IMR-90 (cell line): ENCODE measurements around the gene PRRG2. TPM values are rescaled to one million over a fixed set of nuclear protein-coding genes. Genes with fewer than 3 reads are reported as not detected.
A peak's percentile ranks its signal among the peaks of the same experiment; 100 is the strongest.

ENCODE experiments used
- ATAC-seq: fragments of 200-7000 bp; cut with Tn5 transposase; 2 replicates; pipeline ENCODE4 v1.9.1; 2020; ENCODE audit warnings: low read depth, mild to moderate bottlenecking, moderate library complexity
- BruUV-seq: library from RNA; stranded (reverse); fragments of 400-500 nt; replicated peaks from 2 replicates; lab custom pipeline; 2021; lab: Mats Ljungman, UMichigan
- CTCF ChIA-PET: fragments of 300-600 bp; formaldehyde crosslinking; extraction: SDS; loops from one replicate; lab custom pipeline; 2021; ENCODE audit warnings: antibody characterized with exemption; lab: Yijun Ruan, JAX
- POLR2A ChIA-PET: fragments of 300-600 bp; sonication (Branson Sonifier 250); formaldehyde crosslinking; loops from one replicate; lab custom pipeline; 2022; ENCODE audit warnings: antibody characterized with exemption; ENCODE audit not compliant: unreplicated experiment; lab: Charles Lee
- DNase-seq: peaks from one replicate; pipeline ENCODE4 v3.0.0; 2013
- H2AFZ ChIP-seq: replicated peaks from 2 replicates; pipeline ENCODE3; 2013; ENCODE audit warnings: low read length, mild to moderate bottlenecking; ENCODE audit not compliant: poor library complexity
- H2AK5ac ChIP-seq: 2 replicates; pipeline ENCODE4 v1.6.1; 2013; ENCODE audit warnings: low read depth, low read length, inconsistent platforms
- H2AK9ac ChIP-seq: replicated peaks from 2 replicates; pipeline ENCODE3; 2013; ENCODE audit warnings: mild to moderate bottlenecking, low read depth, low read length, moderate library complexity; ENCODE audit not compliant: poor library complexity
- H2BK120ac ChIP-seq: 2 replicates; pipeline ENCODE4 v1.6.1; 2013; ENCODE audit warnings: low read depth, low read length, inconsistent platforms
- H2BK15ac ChIP-seq: 3 replicates; pipeline ENCODE4 v1.6.1; 2013; ENCODE audit warnings: low read depth, low read length, inconsistent platforms
- H2BK20ac ChIP-seq: 2 replicates; pipeline ENCODE4 v1.6.1; 2013; ENCODE audit warnings: low read depth, mild to moderate bottlenecking, inconsistent platforms, low read length, moderate library complexity
- H2BK5ac ChIP-seq: 2 replicates; pipeline ENCODE4 v1.6.1; 2013; ENCODE audit warnings: mild to moderate bottlenecking, low read depth, low read length, inconsistent platforms; ENCODE audit not compliant: poor library complexity, severe bottlenecking
- H3K14ac ChIP-seq: replicated peaks from 2 replicates; pipeline ENCODE4 v1.6.1; 2013; ENCODE audit warnings: low read depth, low read length, inconsistent platforms
- H3K18ac ChIP-seq: 2 replicates; pipeline ENCODE4 v1.6.1; 2013; ENCODE audit warnings: low read depth, low read length, control low read depth
- H3K23ac ChIP-seq: 2 replicates; pipeline ENCODE4 v1.6.1; 2013; ENCODE audit warnings: low read depth, low read length, inconsistent platforms
- H3K27ac ChIP-seq: 2 replicates; pipeline ENCODE4 v1.5.1; 2013; ENCODE audit warnings: mild to moderate bottlenecking, control low read depth, low read length; ENCODE audit not compliant: insufficient read depth
- H3K27me3 ChIP-seq: 2 replicates; pipeline ENCODE4 v1.6.1; 2013; ENCODE audit warnings: low read length; ENCODE audit not compliant: control insufficient read depth, insufficient read depth
- H3K36me3 ChIP-seq: 2 replicates; pipeline ENCODE4 v1.6.1; 2013; ENCODE audit warnings: low read length, mixed read lengths; ENCODE audit not compliant: control insufficient read depth, insufficient read depth
- H3K4ac ChIP-seq: 2 replicates; pipeline ENCODE4 v1.6.1; 2013; ENCODE audit warnings: low read depth, low read length, inconsistent platforms
- H3K4me1 ChIP-seq: 2 replicates; pipeline ENCODE4 v1.6.1; 2013; ENCODE audit warnings: low read length, mixed read lengths; ENCODE audit not compliant: control insufficient read depth, insufficient read depth
- H3K4me2 ChIP-seq: 2 replicates; pipeline ENCODE4 v1.6.1; 2013; ENCODE audit warnings: low read depth, mild to moderate bottlenecking, control low read depth, low read length, moderate library complexity
- H3K4me3 ChIP-seq: 2 replicates; pipeline ENCODE4 v1.5.1; 2013; ENCODE audit warnings: low read depth, mild to moderate bottlenecking, control low read depth, low read length, moderate library complexity; ENCODE audit not compliant: insufficient read depth
- H3K56ac ChIP-seq: 2 replicates; pipeline ENCODE4 v1.6.1; 2013; ENCODE audit warnings: low read length, inconsistent platforms; ENCODE audit not compliant: insufficient read depth; ENCODE audit errors: extremely low read depth
- H3K79me1 ChIP-seq, 2 experiments: 2 replicates each; pipeline ENCODE4 v1.6.1; 2013; ENCODE audit warnings: low read length in 2 of 2, inconsistent platforms in 1 of 2, low read depth in 1 of 2
- H3K9ac ChIP-seq: 2 replicates; pipeline ENCODE4 v1.6.1; 2013; ENCODE audit warnings: low read depth, low read length, control low read depth
- H3K9me1 ChIP-seq: 2 replicates; pipeline ENCODE4 v1.6.1; 2013; ENCODE audit warnings: low read length, inconsistent platforms; ENCODE audit not compliant: insufficient read depth
- H3K9me3 ChIP-seq: 2 replicates; pipeline ENCODE4 v1.6.1; 2013; ENCODE audit warnings: low read length; ENCODE audit not compliant: control insufficient read depth, insufficient read depth
- H4K20me1 ChIP-seq: 2 replicates; pipeline ENCODE4 v1.6.1; 2013; ENCODE audit warnings: low read length, inconsistent platforms; ENCODE audit not compliant: insufficient read depth
- H4K5ac ChIP-seq: 2 replicates; pipeline ENCODE4 v1.6.1; 2013; ENCODE audit warnings: mild to moderate bottlenecking, low read depth, low read length, control low read depth
- H4K8ac ChIP-seq, 2 experiments: 2 replicates each; pipeline ENCODE4 v1.6.1; 2013; ENCODE audit warnings: low read depth in 2 of 2, low read length in 2 of 2, control low read depth in 1 of 2, inconsistent platforms in 1 of 2
- H4K91ac ChIP-seq: 2 replicates; pipeline ENCODE4 v1.6.1; 2013; ENCODE audit warnings: low read depth, low read length, inconsistent platforms; ENCODE audit not compliant: insufficient read depth
- MAZ ChIP-seq: IDR thresholded peaks from 2 replicates; pipeline ENCODE4 v1.6.1; 2012; ENCODE audit warnings: low read depth, mild to moderate bottlenecking, low read length, improper control_type of control experiment, moderate library complexity, borderline replicate concordance
- MXI1 ChIP-seq: IDR thresholded peaks from 2 replicates; pipeline ENCODE4 v1.6.1; 2012; ENCODE audit warnings: low read depth, mild to moderate bottlenecking, low read length, moderate library complexity, borderline replicate concordance
- NFE2L2 ChIP-seq: fragments of 150-350 bp; IDR thresholded peaks from 2 replicates; pipeline ENCODE4 v1.6.1; 2016; ENCODE audit warnings: low read depth, mild to moderate bottlenecking, low read length
- RCOR1 ChIP-seq: IDR thresholded peaks from 2 replicates; pipeline ENCODE4 v1.6.1; 2012; ENCODE audit warnings: mild to moderate bottlenecking, low read length, improper control_type of control experiment; ENCODE audit not compliant: insufficient replicate concordance
- RFX5 ChIP-seq: IDR thresholded peaks from 2 replicates; pipeline ENCODE4 v1.8.0; 2012; ENCODE audit warnings: low read depth, mild to moderate bottlenecking, low read length, moderate library complexity
- WGBS, 2 experiments: methylation state at CpG; one replicate each; pipeline versions ENCODE4 v1.1.5 to v1.1.7; 2013; ENCODE audit warnings: missing lambda C conversion rate in 2 of 2; ENCODE audit not compliant: insufficient read length in 1 of 2; ENCODE audit errors: extremely low coverage in 2 of 2; 5-methylcytosine and 5-hydroxymethylcytosine counted together
- dilution Hi-C: fragments of 300-500 bp; cut with HindIII; formaldehyde crosslinking; loops from one replicate; pipeline ENCODE4 v1.14.3; 2018; ENCODE audit warnings: low sequenced_read_pairs; ENCODE audit not compliant: unreplicated experiment
- in situ Hi-C: fragments of 300-500 bp; cut with MboI; formaldehyde crosslinking; loops from 3 replicates; pipeline ENCODE4 v1.14.3; 2019; ENCODE audit warnings: low sequenced_read_pairs, inconsistent platforms, mixed read lengths
- intact Hi-C: fragments of 100-400 bp; cut with micrococcal nuclease; formaldehyde crosslinking; loops from 2 replicates; pipeline ENCODE4 v1.10.0; 2022
- polyA plus RNA-seq, 3 experiments: library from polyadenylated mRNA; depleted of rRNA; stranded (reverse); fragments of >200 nt; gene quantifications; 2 replicates each; pipeline ENCODE4 v1.2.3, GENCODE V29; 2012; ENCODE audit warnings: low replicate concordance in 1 of 3
- total RNA-seq: library from RNA; depleted of rRNA; stranded (reverse); fragments of >200 nt; gene quantifications from 2 replicates; pipeline ENCODE4 v1.2.3, GENCODE V29; 2012
- TF ChIP-seq, protein P1 (sequence below): fragments of 150-350 bp; IDR thresholded peaks from 2 replicates; pipeline ENCODE4 v1.6.1; 2016; ENCODE audit warnings: low read depth, mild to moderate bottlenecking, low read length, moderate library complexity, borderline replicate concordance

The PRRG2 gene
- total and polyA plus RNA-seq, 2 of the 4 experiments (the other 2 are of a cell fraction), result 0.14 to 0.54 TPM

DNA sequence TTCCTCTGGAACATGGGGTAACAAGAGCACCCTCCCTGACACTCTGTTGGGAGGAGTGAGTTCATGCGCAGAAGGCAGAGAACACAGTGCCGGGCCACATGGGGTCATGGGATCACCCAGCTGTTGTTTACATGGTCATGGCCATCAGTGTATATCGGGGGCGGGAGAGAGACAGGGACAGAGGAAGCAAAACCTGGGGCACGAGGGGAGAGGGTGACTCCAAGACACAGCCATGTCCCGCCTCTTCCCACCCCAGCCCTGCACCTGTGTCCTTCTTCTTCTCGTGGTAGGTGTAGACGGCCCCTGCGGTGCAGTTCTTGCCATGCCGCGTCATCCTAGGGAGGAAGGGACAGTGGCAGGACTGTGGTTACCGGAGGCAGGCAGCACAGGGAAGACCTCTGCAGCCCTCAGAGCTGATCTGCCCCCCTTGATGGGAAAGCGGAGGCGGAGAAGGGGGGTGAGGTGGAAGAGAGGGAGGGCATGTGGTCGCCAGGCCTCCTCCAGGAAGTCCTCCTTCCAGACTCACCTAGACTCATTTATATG, 20.7 kb upstream of the PRRG2 start:
- peaks cover 32 to 54% of the 10 kb centered on the region in 2 experiments for H3K79me1 ChIP-seq
- TF ChIP-seq MAZ (no peak), MXI1 (no peak), RCOR1 (no peak), NFE2L2 (no peak), RFX5 (no peak)
- TF ChIP-seq, protein P1, sequence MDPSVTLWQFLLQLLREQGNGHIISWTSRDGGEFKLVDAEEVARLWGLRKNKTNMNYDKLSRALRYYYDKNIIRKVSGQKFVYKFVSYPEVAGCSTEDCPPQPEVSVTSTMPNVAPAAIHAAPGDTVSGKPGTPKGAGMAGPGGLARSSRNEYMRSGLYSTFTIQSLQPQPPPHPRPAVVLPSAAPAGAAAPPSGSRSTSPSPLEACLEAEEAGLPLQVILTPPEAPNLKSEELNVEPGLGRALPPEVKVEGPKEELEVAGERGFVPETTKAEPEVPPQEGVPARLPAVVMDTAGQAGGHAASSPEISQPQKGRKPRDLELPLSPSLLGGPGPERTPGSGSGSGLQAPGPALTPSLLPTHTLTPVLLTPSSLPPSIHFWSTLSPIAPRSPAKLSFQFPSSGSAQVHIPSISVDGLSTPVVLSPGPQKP, result no peak
- H2BK20ac ChIP-seq, result no peak overlapping the region
- BruUV-seq, result no TSS peak
- H3K14ac ChIP-seq, result no peak overlapping the region
- no peak for DNase-seq
- H3K9me3 ChIP-seq, result no peaks in the 10 kb centered on the region
- peak overlapping the region; percentile 14 for H2AFZ ChIP-seq
- H3K4me3 ChIP-seq, result no peak overlapping the region
- peaks cover 30% of the 10 kb centered on the region for H4K20me1 ChIP-seq
- peak; percentile 19; the same call in 1 of the 2 replicates for ATAC-seq
- no peaks in the 10 kb centered on the region for H3K4me1 ChIP-seq
- WGBS, 2 experiments, result 100% methylated on average over 1 of the region's 15 CpGs; no CpG with 5 or more reads in 1 of the 2 experiments
- dilution Hi-C loops, result no loop called here
- H3K4ac ChIP-seq, result no peak overlapping the region
- H4K8ac ChIP-seq, result no peak overlapping the region
- no peak overlapping the region for H4K91ac ChIP-seq
- H2BK15ac ChIP-seq, result no peak overlapping the region
- H3K18ac ChIP-seq, result no peak overlapping the region
- H3K36me3 ChIP-seq, result peaks cover 49% of the 10 kb centered on the region
- no peak overlapping the region for H3K56ac ChIP-seq
- CTCF ChIA-PET, result interaction anchor here (1.2 to 1.6 kb wide), 3 partner anchors 10 to 14 kb away, joined by 6 to 7 read pairs (median 6); no protein-coding TSS in a partner anchor
- no peak overlapping the region for H3K27ac ChIP-seq
- H3K4me2 ChIP-seq, result no peak overlapping the region
- no peak overlapping the region; the same call in 1 of the 2 replicates for H3K9ac ChIP-seq
- no peaks in the 10 kb centered on the region for H3K27me3 ChIP-seq
- in situ Hi-C loops, result loop anchor here (25.0 kb wide), 1 partner anchor 298 kb away; no protein-coding TSS in a partner anchor
- no peak overlapping the region for H3K23ac ChIP-seq
- intact Hi-C loops, result no loop called here
- no peak overlapping the region for H2BK120ac ChIP-seq
- no peak overlapping the region for H2BK5ac ChIP-seq
- 0 out of 2 replicates have a peak overlapping the region, but pooled peaks have one; percentile 16 for H2AK5ac ChIP-seq
- H3K9me1 ChIP-seq, result 0 out of 2 replicates have a peak, but pooled peaks cover 6% of the 10 kb centered on the region
- POLR2A ChIA-PET, result no interaction called here
- no peak overlapping the region for H4K5ac ChIP-seq
- H2AK9ac ChIP-seq, result no peak overlapping the region
